HPDE6-E6E7 (cell line): ENCODE measurements around the gene P4HA2.

Experiments
- DNase-seq: peaks from one replicate; pipeline ENCODE4 v3.0.0; 2011; ENCODE audit warnings: missing footprints; ENCODE audit errors: extremely low spot score

Gene P4HA2

GRCh38 chr5:132264546-132265335 is 37.1 kb upstream of the P4HA2 start:
- no peak for DNase-seq

- no peak for DNase-seq
Observed at GRCh38 chr5:132263548-132264261, 36.1 kb upstream of the P4HA2 start.

DNA sequence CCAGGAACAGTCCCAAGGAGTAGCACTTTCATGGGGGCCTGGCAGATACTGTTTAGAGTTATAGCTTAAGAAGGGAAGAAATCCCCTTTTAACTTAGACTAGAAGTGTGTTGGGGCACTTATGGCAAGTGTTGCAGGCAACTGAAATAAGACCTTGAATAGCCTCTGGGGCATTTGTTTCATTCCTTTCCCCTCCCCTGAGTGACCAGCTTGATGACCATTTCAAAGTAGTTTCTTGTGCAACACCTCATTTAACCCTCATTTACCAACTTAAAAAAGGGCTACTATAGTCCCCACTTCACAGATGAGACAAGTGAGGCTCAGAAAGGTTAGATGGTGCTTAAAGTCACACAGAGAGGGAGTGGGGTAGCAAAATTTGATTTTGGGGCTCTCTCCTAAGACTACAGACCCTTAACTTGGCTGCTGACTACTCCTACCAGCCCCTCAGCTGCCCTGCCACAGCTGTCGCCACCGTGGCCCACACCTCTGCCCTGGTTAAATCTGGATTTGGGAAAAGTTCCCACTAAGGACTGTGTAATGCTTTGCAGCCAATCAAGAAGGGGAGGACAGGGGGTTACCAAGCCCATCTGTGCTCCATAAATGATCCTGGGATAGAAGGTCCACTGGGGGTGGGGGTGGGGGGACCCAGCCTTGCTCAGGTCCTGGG is 35.4 kb upstream of the P4HA2 start:
- no peak for DNase-seq

- no peak for DNase-seq
Observed at GRCh38 chr5:132261881-132262845, 34.5 kb upstream of the P4HA2 start.

- DNase-seq: no peak
Observed at GRCh38 chr5:132260714-132261551, 33.3 kb upstream of the P4HA2 start.

DNA sequence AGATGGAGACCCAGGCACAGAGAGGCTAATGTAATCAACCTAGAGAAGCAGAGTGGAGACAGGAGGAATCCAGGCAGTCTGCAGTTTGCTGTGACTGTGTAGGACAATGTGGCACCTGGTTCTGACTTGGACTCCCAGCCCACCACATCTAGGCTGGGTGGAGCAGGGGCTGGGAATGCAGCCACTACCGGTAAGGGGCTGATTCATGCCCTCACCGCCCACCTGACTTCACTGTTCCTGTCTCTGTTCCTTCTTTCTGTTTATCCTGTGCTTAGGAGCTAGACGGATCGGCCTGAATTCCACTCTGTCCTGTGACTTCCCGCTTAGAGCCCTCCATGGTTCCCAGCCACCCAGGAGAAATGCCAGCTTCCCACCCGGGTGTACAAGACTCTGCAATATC is 32.4 kb upstream of the P4HA2 start:
- DNase-seq: no peak

GRCh38 chr5:132259069-132259851 is 31.6 kb upstream of the P4HA2 start:
- no peak for DNase-seq

DNA sequence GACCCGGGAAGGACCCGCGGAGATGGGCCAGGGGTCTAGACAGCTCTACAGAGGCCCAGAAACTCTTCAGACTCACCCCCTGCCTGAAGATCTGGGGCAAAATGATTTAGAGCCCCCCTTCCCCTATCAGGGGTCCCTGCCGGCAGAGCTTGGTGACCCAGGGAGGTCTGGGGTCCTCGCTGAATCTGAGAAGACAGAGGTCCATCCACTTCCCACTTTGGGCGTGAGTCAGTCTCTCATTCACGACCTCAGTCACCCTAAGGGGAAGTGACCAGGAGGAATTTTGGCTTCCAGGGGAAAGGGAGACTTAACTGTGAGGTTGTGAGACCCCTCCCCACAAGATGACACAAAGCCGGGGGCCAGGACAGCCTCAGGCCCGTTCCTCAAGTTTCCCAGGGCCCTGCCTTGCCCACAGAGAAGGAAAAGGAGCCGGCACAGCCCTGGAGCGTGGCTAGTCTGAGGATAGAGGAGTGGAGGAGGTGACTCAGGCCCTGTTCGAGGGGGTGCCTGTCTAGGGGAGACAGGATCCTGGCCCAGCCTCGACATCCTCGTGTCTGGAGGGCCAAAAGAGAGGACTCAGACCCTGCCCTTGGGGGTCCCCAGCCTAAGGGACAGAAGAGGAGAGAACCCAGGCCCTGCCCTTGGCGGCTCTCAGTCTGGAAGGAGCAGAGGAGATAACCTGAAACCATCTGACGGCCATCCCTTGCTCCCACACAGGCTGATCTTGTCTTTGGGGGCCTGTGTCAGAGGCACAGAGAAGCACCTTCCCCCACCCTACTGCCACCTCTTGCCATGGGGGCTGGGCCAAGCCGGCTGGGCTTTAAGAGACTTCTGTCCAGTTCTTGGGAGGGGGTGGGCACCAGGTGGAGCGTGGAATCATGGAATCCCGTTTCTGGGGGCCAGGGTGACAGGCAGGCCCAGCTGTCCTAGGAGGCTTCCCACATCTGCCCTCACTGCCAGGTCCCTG is 30.7 kb upstream of the P4HA2 start:
- DNase-seq: no peak

DNA sequence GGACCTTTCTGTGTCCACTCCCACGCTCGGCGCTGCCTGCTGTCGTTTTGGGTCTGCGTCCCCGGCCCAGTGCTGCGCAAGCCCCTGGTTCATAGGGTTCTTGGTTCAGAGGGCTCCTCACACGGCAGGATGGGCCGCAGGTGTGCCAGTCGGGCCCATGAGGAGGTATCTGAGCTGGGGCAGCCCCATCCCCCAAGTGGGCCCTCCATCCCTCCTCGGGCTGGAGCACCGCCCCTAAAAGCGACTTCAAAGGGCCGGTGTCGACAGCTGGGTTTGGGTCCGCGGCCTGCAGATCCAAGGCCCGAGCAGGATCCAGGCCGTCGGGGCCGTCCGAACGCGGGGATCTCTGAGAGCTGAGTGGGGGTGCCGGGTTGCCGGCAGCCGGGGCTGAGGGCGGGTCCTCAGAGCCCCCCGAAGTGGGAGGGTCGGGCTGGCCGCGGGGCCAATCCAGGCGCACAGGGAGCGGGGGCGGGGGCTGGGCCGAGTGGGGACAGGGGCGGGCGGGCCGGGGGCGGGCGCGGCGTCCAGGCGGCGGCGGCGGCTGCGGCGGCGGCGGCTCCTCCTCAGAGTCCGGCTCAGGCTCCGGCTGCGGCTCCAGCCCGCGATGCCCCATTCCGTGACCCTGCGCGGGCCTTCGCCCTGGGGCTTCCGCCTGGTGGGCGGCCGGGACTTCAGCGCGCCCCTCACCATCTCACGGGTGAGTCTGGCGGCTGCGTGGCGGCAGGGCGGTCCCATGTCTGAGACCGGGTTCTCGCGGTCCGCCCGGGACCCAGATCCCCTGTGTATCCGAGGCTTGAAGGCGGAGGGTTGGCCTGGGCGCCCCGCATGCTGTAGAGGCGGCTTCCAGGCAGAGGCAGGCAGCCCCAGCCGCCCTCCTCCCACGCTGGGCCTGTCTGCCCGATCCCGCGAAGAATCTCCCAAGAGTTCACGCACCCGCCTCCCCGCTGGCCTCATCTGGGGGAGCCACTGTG is 29.8 kb upstream of the P4HA2 start, which contains the start of gene PDLIM4:
TSS of gene PDLIM4 (plus strand) at position 566 of the 971 bp plus-strand sequence. CDS start at position 605, 39 bp downstream.
- no peak for DNase-seq

- DNase-seq: no peak
Observed at GRCh38 chr5:132256783-132257130, 29.1 kb upstream of the P4HA2 start.

DNA sequence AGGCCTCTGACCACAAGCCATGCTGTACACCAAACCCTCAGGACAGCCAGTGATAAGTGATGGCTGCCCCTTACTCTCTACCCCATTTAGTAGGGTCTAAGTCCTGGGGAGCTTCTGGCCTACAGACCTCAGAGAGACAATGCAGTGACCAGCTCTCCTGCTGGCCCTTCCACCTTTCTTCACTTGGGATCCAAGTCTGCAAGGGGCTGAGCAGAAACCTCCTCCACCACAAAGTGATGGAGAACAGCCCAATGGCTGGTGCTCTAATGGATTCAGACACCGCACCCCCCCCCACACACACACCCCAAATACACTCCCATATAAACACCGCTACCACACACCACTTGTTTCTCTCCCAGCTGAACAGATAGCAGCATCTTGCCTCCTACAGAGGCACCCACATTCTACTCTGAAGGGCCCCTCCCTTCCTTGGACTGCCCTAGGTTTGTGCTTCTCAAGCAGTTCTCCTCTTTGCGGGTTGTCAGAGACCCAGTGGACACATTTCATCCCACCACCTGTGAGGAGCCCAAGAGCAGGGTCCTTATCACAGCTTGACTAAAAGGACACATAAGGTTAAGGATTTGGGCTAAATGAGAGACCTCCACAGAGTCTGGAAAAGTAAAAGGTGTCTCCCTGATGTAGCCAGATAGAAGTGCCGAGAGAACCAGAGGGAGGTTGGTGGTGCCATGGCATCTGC is 28.6 kb upstream of the P4HA2 start:
- no peak for DNase-seq

DNA sequence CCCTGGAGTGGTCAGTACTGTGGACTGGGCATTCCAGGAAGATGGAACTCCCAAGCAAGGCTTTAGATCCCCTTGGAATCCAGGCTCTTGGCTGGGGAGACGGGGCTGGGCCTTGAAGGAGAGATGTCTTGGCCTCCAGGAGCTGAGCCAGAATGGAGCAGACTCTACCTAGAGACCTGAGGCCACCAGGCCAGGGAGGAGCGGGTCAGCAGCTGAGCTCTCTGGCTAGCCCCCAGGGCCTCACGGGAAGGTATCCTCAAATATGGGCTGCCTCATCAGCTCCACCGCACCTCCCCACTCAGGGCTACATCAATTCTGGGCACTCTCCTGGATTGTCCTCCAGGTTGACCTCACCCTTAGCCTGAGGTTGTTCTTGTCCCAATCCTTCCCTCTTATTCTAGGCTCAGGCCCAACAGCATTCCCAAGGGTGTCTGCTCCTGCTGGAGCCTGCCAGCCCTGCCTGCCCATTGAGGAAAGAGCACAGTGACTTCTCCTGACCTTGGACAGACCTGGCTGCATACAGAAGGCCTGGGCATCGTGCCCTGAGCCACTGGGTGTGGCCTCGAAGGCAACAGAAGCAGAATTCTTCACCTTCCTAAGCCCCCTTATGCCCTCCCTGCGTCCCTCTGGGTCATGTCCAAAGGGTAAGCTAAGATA is 26.8 kb upstream of the P4HA2 start:
- DNase-seq: no peak

DNA sequence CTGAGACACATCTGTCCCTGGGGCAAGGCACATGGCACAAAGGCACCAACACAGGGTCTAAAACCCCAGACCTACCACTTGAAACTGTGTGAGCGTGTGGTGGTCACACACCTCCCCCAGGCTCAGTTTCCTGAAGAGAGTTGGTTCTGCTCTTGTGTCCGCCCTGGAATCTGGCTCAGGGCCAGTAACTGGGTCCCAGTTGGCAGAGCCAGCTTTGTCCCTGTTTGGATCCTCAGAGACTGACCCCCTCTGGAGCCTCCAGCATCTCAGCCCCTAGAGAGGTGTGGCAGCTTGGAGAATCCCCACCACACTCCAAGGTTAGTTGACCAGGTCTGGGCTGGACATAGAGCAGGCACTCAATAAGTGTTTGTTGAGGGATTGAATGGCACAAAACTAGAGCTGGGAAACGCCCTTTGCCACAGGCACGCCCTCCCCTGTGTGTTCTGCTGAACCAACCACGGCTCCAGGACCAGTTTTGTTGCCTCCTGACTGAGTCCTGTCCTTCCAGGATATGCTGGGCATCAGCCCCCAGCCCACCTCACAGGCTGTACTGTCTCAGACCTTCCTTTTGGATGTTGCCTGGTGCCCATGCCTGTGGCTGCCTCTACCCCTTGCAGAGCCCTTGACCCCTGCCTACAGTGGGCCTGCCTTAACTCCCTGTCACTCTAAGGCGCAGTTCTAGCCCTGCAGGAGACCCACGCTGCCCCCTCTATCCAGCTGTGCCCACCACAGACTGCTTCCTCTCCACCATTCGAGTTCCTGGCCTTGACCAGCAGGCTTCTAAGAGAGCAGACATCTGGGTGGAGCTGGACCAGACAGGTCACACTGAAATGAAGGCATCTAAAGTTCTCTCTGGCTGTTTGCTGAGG is 26.0 kb upstream of the P4HA2 start:
- DNase-seq: no peak

DNA sequence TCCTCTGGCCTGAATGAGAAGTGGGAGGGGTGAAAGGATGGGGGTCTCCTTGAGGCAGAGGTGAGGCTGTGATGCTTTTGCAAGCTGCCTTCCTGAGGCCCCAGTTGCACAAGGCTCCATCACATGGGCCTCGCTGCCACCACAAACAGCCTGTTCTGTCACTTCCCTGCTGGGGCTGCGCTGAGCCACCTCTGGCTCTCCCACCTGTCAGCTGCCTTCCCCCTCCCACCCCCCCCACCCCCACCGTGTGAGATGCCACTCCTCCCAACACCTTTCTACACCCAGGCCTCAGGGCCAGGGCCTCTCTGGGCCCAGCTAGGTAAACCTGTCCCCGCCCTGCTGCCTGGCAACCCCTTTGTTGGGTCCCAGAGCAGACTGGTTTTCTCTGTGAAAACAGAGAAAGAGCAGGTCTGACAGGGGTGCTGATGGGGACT is 25.4 kb upstream of the P4HA2 start:
- no peak for DNase-seq

DNA sequence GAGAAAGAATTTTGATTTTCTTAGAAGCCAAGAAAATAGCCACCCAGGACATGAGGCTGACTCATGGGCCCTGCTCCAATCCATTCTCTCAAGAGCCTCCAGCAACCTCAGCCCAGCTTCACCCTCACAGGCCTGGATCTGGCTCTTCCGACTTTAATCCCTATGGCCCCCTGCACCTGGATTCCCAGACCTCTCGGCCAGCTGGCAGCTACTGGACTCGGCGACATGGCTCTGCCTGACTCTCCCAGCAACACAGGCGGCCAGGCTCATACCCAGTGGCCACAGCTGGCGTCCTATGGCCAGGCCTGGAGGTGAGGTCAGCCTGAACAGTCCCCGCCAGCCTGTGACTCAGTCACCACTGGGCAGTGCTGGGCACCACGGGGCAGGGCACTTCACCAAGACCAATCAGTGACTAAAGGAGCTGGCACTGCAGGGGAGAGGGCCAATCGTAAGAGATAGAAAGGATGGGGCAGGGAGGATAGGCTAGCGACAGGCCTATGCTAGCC is 23.6 kb upstream of the P4HA2 start:
- DNase-seq: no peak
